ENCODE data around the gene RPS6KA3.

Gene RPS6KA3

DNA sequence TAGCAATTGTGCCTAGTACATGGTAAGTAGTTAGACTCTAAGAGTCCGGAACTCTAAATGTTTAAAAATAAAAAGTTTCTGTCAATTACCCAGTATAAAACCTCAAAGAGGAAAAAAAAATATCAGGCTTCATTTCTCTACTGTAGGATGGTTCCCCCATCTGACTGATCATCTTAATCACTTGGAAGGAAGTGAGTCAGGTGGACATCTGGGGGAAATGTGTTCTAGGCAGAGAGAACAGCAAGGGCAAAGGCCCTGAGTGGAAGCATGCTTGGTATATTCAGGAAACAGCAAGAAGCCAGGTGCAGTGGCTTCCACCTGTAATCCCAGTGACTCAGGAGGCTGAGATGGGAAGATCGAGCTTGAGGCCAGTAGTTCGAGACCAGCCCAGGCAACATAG is 122.2 kb downstream of the RPS6KA3 start:
- DNase-seq (ENCODE audit: low read depth): peak; percentile 88
- H3K4me3 ChIP-seq (ENCODE audit: control insufficient read depth, low read depth, low read length): no peak overlapping the region
- TF ChIP-seq, protein P1, sequence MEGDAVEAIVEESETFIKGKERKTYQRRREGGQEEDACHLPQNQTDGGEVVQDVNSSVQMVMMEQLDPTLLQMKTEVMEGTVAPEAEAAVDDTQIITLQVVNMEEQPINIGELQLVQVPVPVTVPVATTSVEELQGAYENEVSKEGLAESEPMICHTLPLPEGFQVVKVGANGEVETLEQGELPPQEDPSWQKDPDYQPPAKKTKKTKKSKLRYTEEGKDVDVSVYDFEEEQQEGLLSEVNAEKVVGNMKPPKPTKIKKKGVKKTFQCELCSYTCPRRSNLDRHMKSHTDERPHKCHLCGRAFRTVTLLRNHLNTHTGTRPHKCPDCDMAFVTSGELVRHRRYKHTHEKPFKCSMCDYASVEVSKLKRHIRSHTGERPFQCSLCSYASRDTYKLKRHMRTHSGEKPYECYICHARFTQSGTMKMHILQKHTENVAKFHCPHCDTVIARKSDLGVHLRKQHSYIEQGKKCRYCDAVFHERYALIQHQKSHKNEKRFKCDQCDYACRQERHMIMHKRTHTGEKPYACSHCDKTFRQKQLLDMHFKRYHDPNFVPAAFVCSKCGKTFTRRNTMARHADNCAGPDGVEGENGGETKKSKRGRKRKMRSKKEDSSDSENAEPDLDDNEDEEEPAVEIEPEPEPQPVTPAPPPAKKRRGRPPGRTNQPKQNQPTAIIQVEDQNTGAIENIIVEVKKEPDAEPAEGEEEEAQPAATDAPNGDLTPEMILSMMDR (conservative IDR thresholded peaks at IDR 0.05; ENCODE audit: control insufficient read depth, insufficient read depth, low read depth, low read length): no peak

DNA sequence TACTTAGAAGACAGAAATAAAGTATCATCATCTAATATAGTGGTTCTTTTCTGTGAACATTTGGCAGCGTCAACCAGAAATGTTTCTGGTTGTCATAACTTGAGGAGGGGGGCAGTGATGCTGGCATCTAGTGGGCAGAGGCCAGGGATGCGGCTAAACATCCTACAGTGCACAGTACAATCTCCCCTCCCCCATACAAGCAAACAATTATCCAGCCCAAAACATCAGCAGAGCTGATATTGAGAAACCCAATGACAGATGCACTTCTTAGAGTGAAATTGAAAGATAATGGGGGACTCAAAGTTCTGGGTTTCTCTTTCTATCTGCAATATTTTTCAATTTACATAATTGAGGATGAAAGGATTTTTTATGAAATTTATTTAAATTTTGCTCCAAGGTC is 123.1 kb downstream of the RPS6KA3 start:
- TF ChIP-seq, protein P1 (conservative IDR thresholded peaks at IDR 0.05; ENCODE audit: control insufficient read depth, insufficient read depth, low read depth, low read length): no peak
- no peak overlapping the region for H3K4me3 ChIP-seq (ENCODE audit: control insufficient read depth, low read depth, low read length)
- DNase-seq (ENCODE audit: low read depth): no peak

DNA sequence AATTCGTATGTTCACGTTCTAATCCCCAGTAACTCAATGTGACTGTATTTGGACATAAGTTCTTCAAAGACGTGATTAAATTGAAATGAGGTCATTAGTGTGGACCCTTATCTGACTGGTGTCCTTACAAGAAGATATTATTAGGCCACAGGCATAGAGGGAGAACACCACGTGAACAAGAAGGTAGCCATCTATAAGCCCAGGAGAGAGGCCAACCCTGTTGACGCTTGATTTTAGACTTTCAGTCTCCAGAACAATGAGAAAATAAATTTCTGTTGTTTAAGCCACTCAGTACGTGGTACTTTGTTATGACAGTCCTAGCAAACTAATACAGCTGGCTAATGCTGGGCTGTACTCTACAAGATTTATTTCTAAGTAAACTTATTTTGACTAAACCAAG is 123.6 kb downstream of the RPS6KA3 start:
- no peak overlapping the region for H3K4me3 ChIP-seq (ENCODE audit: control insufficient read depth, low read depth, low read length)
- no peak for DNase-seq (ENCODE audit: low read depth)
- TF ChIP-seq, protein P1 (conservative IDR thresholded peaks at IDR 0.05; ENCODE audit: control insufficient read depth, insufficient read depth, low read depth, low read length): no peak

DNA sequence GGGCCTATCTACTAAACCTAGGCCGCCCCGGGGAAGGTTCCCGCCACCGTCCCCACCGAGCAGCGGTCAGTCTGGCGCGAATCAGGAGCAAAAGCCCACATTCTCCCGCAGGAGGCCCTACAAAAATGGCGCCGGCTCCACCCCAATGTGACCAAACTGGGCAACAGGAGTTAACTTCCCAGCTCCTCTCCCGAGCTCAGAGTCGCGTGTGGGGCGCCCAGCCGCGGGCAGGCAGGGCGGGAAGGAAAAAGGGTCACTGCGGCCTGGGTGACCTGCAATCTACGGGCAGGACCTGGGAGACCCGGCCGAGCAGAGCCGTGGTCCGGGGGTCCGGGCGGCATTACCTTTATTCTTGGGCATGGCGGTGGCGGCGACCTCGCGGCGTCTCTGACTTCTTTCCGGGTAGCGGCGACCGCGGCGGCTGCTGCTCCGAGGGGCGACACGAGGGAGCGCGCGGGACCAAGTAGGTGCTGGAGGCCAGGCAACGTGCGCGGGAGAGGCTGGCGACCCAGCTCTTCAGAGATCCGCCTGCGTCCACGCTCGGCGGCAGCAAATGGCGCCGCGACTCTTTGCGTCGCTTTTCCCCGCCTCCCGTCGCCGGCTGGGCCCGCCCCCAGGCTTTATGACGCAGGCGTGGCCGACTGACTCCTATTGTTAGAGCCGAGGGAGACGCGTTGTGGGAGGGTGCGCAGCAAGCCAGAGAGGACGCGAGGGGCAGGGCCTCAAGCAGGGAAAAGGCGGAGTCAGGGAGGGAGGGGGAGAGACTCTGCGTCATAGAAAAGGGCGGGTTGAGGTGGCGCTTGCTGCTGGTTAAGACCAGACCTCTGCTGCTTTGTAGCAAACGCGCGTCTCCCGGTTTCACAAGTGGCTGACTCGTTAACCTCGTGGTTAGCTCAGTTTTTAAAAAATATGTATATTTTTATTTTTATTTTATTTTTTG is 125.2 kb downstream of the RPS6KA3 start, which contains the start of gene EIF1AX:
TSS of gene EIF1AX (minus strand) at position 558 of the 940 bp plus-strand sequence. CDS start at position 360, 198 bp downstream.
- H3K4me3 ChIP-seq (ENCODE audit: control insufficient read depth, low read depth, low read length): peak within 1 kb of the TSS; percentile 76
- TF ChIP-seq, protein P1 (conservative IDR thresholded peaks at IDR 0.05; ENCODE audit: control insufficient read depth, insufficient read depth, low read depth, low read length): no peak
- peak; percentile 99 for DNase-seq (ENCODE audit: low read depth)

DNA sequence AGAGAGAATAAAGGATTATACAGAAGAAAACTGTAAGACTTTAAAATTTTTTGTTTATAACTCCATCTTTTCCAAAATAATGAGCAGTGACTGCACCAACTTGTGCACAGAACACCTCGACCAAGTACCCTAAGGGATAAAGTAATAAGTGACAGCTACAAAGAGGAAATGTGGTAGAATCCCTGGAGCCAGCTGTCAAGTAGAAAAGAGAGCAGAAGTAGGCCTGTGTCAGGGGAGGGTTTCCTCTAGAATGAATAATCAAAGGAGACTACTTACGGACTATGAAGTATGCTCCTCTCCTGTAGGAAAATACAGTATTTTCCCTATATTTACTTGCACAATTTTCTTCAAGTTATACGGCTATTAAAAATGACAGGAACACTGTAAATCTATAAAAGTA is 126.3 kb downstream of the RPS6KA3 start:
- DNase-seq (ENCODE audit: low read depth): no peak
- TF ChIP-seq, protein P1 (conservative IDR thresholded peaks at IDR 0.05; ENCODE audit: control insufficient read depth, insufficient read depth, low read depth, low read length): no peak
- H3K4me3 ChIP-seq (ENCODE audit: control insufficient read depth, low read depth, low read length): peak overlapping the region; percentile 76

DNA sequence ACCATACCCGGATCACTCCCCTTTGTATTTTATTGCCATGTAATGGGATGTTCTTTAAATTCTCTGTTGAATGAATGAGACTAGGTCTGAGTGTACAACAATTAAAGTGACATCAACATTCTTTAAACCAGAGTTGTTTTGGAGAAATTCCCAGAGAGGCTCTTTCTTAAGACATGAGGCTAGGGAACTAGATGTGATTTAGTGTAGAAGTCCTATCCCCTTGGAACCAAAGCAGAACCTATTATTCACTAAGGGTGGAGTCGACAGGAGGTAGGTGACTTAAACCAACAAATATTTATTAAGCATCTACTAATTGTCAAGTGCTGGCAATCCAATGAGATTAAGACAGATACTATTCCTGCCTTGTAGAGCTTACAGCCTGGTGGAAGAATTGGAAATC is 126.7 kb downstream of the RPS6KA3 start:
- peak; percentile 90 for DNase-seq (ENCODE audit: low read depth)
- H3K4me3 ChIP-seq (ENCODE audit: control insufficient read depth, low read depth, low read length): peak overlapping the region; percentile 76
- TF ChIP-seq, protein P1 (conservative IDR thresholded peaks at IDR 0.05; ENCODE audit: control insufficient read depth, insufficient read depth, low read depth, low read length): no peak

Data from fibroblast of mammary gland (primary cell).